Measurements from ENCODE around the gene PTPRO. TPM values are rescaled to one million over a fixed set of nuclear protein-coding genes. Genes with fewer than 3 reads are reported as not detected.

Gene PTPRO
- polyA plus RNA-seq, 1 donor (not counting 4 experiments of a cell fraction or from before 2014, with no cell fraction given), result 0.17 TPM

- no peak overlapping the region for H3K9ac ChIP-seq (ENCODE audit: control insufficient read depth, extremely low read depth, insufficient read depth, low read length)
- no peak overlapping the region for H2AFZ ChIP-seq (ENCODE audit: control insufficient read depth, low read length)
- FAIRE-seq (no peak), DNase-seq (ENCODE audit: low read depth, low spot score) (no peak)
- no peak overlapping the region for H3K4me3 ChIP-seq (ENCODE audit: control insufficient read depth in 2 of 3, extremely low read depth in 1 of 3, insufficient read depth in 2 of 3, low read depth in 1 of 3, low read length in 3 of 3)
- H3K4me2 ChIP-seq (ENCODE audit: control insufficient read depth, extremely low read depth, insufficient read depth, low read depth, low read length), result no peak overlapping the region
- no peaks in the 10 kb centered on the region for H3K9me1 ChIP-seq (ENCODE audit: control insufficient read depth, extremely low read depth, insufficient read depth, low read length)
- no peaks in the 10 kb centered on the region for H3K36me3 ChIP-seq (ENCODE audit: control insufficient read depth in 2 of 2, extremely low read depth in 1 of 2, insufficient read depth in 2 of 2, low read length in 2 of 2)
- dilution Hi-C loops (cut with MboI; ENCODE audit: extremely low pct_ligation_motif_present, low sequenced_read_pairs), result no loop called here
- H4K20me1 ChIP-seq (ENCODE audit: control insufficient read depth, extremely low read depth, insufficient read depth, low read length), result no peaks in the 10 kb centered on the region
- no peaks in the 10 kb centered on the region for H3K27me3 ChIP-seq (ENCODE audit: control insufficient read depth, extremely low read depth, insufficient read depth, low read length)
- no peaks in the 10 kb centered on the region for H3K9me3 ChIP-seq (ENCODE audit: control insufficient read depth, low read depth, low read length)
- no peaks in the 10 kb centered on the region for H3K4me1 ChIP-seq (ENCODE audit: control insufficient read depth, extremely low read depth, insufficient read depth, low read length)
- no peaks in the 10 kb centered on the region for H3K79me2 ChIP-seq (ENCODE audit: control insufficient read depth, insufficient read depth, low read length)
- TF ChIP-seq CTCF (optimal IDR thresholded peaks at IDR 0.05 in 1 of 3, IDR thresholded peaks at IDR 0.05 in 1 of 3, conservative IDR thresholded peaks at IDR 0.05 in 1 of 3; ENCODE audit: extremely low read depth in 1 of 3, insufficient read depth in 2 of 3, low read length in 3 of 3) (no peak), EZH2 (IDR thresholded peaks at IDR 0.05; ENCODE audit: low read length) (no peak)
- no peak overlapping the region for H3K27ac ChIP-seq (ENCODE audit: control insufficient read depth, insufficient read depth, low read length)
These were observed 152.5 kb downstream of the PTPRO start for GRCh38 chr12:15474766-15475165.

GRCh38 chr12:15477761-15478160 is 155.5 kb downstream of the PTPRO start:
- no peak for FAIRE-seq

More at GRCh38 chr12:15477761-15478160, 155.5 kb downstream of the PTPRO start:
- Histone ChIP-seq H3K9me1 (ENCODE audit: control insufficient read depth, extremely low read depth, insufficient read depth, low read length) (no peaks in the 10 kb centered on the region), H3K79me2 (ENCODE audit: control insufficient read depth, insufficient read depth, low read length) (no peaks in the 10 kb centered on the region), H3K9ac (ENCODE audit: control insufficient read depth, extremely low read depth, insufficient read depth, low read length) (no peak overlapping the region), H3K27ac (ENCODE audit: control insufficient read depth, insufficient read depth, low read length) (no peak overlapping the region), H3K4me3 (ENCODE audit: control insufficient read depth in 2 of 3, extremely low read depth in 1 of 3, insufficient read depth in 2 of 3, low read depth in 1 of 3, low read length in 3 of 3) (no peak overlapping the region), H4K20me1 (ENCODE audit: control insufficient read depth, extremely low read depth, insufficient read depth, low read length) (no peaks in the 10 kb centered on the region), H3K27me3 (ENCODE audit: control insufficient read depth, extremely low read depth, insufficient read depth, low read length) (no peaks in the 10 kb centered on the region), H3K4me1 (ENCODE audit: control insufficient read depth, extremely low read depth, insufficient read depth, low read length) (no peaks in the 10 kb centered on the region), H3K4me2 (ENCODE audit: control insufficient read depth, extremely low read depth, insufficient read depth, low read depth, low read length) (no peak overlapping the region), H3K9me3 (ENCODE audit: control insufficient read depth, low read depth, low read length) (no peaks in the 10 kb centered on the region), H2AFZ (ENCODE audit: control insufficient read depth, low read length) (no peak overlapping the region), H3K36me3 (ENCODE audit: control insufficient read depth in 2 of 2, extremely low read depth in 1 of 2, insufficient read depth in 2 of 2, low read length in 2 of 2) (no peaks in the 10 kb centered on the region)
- TF ChIP-seq CTCF (optimal IDR thresholded peaks at IDR 0.05 in 1 of 3, IDR thresholded peaks at IDR 0.05 in 1 of 3, conservative IDR thresholded peaks at IDR 0.05 in 1 of 3; ENCODE audit: extremely low read depth in 1 of 3, insufficient read depth in 2 of 3, low read length in 3 of 3) (no peak), EZH2 (IDR thresholded peaks at IDR 0.05; ENCODE audit: low read length) (no peak)
- dilution Hi-C loops (cut with MboI; ENCODE audit: extremely low pct_ligation_motif_present, low sequenced_read_pairs), result no loop called here
- DNase-seq (ENCODE audit: low read depth, low spot score), result no peak

Measured in keratinocyte (primary cell).